Spleen (tissue), 7 donors: Measurements from ENCODE around the gene PAPPA2.

Experiments used
- POLR2A ChIP-seq, 3 donors: fragments of 450-650 bp; IDR thresholded peaks; one replicate each; pipeline ENCODE4 v1.5.1; 2017; ENCODE audit warnings: antibody characterized with exemption in 3 of 3, mild to moderate bottlenecking in 1 of 3
- TF ChIP-seq, protein P1 (sequence below), 11 experiments: fragments of 200-600 bp in 7 of 11; fragments of 450-650 bp in 4 of 11; sonication (generic) in 4 of 11; IDR thresholded peaks in 8 of 11; conservative IDR thresholded peaks in 3 of 11; 1 replicate in 7 of 11; 2 replicates in 4 of 11; pipeline versions ENCODE4 v1.4.0 to v1.8.0; 2016 to 2021; ENCODE audit warnings: antibody characterized with exemption in 11 of 11, inconsistent platforms in 4 of 11, mild to moderate bottlenecking in 1 of 11
- donor health status: DM: no; HTN: no; CAD: no; lungs with moderate emphysema.
- donor health status: DM: no; HTN: no; CAD: no.
- donor health status: DM: no; HTN: no; CAD: no.

DNA sequence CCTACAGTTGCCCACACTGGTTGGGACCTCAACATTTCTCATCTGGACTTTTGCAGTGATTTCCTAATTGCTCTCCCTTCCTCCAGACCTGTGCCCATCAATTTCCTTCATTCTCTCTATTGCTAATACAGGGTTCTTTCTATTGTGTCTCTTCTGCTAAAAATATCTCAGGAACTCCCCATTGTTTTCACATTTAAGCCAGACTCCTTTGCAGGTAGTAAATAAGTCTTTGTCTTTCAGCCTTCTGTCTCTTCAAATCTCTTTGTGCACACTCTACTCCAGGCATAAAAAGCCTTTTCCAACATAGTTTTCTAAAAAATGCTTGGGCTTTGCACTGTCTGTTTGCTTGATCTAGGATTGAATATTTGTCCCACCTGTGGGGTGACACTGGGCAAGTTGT, 340.6 kb downstream of the PAPPA2 start:
- no peak for TF ChIP-seq POLR2A (IDR thresholded peaks at IDR 0.05)
- TF ChIP-seq, protein P1, sequence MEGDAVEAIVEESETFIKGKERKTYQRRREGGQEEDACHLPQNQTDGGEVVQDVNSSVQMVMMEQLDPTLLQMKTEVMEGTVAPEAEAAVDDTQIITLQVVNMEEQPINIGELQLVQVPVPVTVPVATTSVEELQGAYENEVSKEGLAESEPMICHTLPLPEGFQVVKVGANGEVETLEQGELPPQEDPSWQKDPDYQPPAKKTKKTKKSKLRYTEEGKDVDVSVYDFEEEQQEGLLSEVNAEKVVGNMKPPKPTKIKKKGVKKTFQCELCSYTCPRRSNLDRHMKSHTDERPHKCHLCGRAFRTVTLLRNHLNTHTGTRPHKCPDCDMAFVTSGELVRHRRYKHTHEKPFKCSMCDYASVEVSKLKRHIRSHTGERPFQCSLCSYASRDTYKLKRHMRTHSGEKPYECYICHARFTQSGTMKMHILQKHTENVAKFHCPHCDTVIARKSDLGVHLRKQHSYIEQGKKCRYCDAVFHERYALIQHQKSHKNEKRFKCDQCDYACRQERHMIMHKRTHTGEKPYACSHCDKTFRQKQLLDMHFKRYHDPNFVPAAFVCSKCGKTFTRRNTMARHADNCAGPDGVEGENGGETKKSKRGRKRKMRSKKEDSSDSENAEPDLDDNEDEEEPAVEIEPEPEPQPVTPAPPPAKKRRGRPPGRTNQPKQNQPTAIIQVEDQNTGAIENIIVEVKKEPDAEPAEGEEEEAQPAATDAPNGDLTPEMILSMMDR (IDR thresholded peaks at IDR 0.05 in 8 of 11, conservative IDR thresholded peaks at IDR 0.05 in 3 of 11), result no peak
